ENCODE results near the gene BCAS4. TPM values are rescaled to one million over a fixed set of nuclear protein-coding genes. Genes with fewer than 3 reads are reported as not detected.

Gene BCAS4
- total RNA-seq, 1 donor from 2014 or later: 46.7 TPM

DNA sequence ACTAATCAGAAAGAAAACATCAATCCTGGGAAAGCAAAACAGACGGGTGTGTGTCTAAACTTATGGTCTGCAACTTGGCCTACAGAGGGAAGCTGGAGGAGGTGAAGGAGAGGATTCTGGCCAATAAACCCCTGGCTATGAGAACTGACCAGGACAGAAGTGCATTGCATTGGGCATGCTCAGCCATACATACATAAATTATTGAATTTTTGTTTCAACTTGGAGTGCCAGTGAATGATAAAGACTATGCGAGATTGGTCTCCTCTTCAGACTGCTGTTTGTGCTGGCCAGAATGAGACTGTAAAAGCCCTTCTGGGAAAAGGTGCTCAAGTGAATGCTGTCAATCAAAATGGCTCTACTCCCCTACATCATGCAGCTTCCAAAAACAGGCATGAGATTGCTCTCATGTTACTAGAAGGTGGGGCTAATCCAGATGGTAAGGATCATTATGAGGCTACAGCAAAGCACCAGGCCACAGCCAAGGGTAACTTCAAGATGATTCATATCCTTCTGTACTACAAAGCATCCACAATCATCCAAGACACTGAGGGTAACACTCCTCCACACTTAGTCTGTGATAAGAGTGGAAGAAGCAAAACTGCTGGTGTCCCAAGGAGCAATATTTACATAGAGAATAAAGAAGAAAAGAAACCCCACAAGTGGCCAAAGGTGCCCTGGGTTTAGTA is 119.0 kb downstream of the BCAS4 start:
- ChIA-PET POLR2A (interaction anchor here (1.5 to 3.2 kb wide), 2 partner anchors 18 to 95 kb away, joined by 6 to 16 read pairs; partner anchors contain the start of gene ADNP), CTCF (interaction anchor here (1.0 to 1.8 kb wide), 3 partner anchors 10 to 15 kb away, joined by 6 to 15 read pairs (median 6); no protein-coding TSS in a partner anchor)
- no peak for DNase-seq
- intact Hi-C loops (cut with micrococcal nuclease): loop anchor here (1.0 kb wide), 1 partner anchor 8 kb away; no protein-coding TSS in a partner anchor
- Mint-ChIP-seq H3K36me3 (ENCODE audit: low read depth) (peaks cover 46% of the 10 kb centered on the region), H3K4me1 (peaks cover 82% of the 10 kb centered on the region), H3K4me3 (no peak overlapping the region), H3K27ac (peak overlapping the region; percentile 30), H3K27me3 (no peaks in the 10 kb centered on the region), H3K9me3 (no peaks in the 10 kb centered on the region)
- ATAC-seq (ENCODE audit: low read depth): no peak
- TF ChIP-seq, protein P1, sequence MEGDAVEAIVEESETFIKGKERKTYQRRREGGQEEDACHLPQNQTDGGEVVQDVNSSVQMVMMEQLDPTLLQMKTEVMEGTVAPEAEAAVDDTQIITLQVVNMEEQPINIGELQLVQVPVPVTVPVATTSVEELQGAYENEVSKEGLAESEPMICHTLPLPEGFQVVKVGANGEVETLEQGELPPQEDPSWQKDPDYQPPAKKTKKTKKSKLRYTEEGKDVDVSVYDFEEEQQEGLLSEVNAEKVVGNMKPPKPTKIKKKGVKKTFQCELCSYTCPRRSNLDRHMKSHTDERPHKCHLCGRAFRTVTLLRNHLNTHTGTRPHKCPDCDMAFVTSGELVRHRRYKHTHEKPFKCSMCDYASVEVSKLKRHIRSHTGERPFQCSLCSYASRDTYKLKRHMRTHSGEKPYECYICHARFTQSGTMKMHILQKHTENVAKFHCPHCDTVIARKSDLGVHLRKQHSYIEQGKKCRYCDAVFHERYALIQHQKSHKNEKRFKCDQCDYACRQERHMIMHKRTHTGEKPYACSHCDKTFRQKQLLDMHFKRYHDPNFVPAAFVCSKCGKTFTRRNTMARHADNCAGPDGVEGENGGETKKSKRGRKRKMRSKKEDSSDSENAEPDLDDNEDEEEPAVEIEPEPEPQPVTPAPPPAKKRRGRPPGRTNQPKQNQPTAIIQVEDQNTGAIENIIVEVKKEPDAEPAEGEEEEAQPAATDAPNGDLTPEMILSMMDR (IDR thresholded peaks at IDR 0.05): no peak

DNA sequence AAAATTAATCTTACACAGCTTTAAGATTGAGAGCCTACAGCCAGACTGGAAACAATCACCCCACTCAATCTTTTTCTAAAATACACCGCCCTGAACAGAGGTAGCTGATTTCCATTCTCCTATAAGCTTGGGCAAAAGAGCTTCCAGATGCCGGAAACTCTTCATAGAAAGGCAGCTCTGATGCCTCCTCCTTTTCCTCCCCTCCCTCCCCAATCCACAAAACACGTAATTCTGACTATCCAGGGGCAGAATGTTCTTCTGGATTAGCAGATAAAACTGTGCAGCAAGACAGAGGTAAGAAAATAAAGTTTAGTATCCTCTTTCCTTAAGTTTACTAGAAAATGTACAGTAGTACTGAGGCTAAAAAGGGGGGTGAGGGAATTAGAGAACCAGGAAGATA is 120.6 kb downstream of the BCAS4 start:
- TF ChIP-seq, protein P1 (IDR thresholded peaks at IDR 0.05): no peak
- Mint-ChIP-seq H3K4me1 (peaks cover 83% of the 10 kb centered on the region), H3K9me3 (no peaks in the 10 kb centered on the region), H3K4me3 (no peak overlapping the region), H3K27me3 (no peaks in the 10 kb centered on the region), H3K36me3 (ENCODE audit: low read depth) (peaks cover 45% of the 10 kb centered on the region), H3K27ac (peak overlapping the region; percentile 46)
- intact Hi-C loops (cut with micrococcal nuclease): no loop called here
- ATAC-seq (ENCODE audit: low read depth) (no peak), DNase-seq (no peak)
- ChIA-PET POLR2A (interaction anchor here (0.7 to 3.2 kb wide), 7 partner anchors 10 to 125 kb away, joined by 3 to 16 read pairs (median 4); partner anchors contain the start of genes ADNP, DPM1 and MOCS3), CTCF (interaction anchor here (0.6 to 1.8 kb wide), 4 partner anchors 9 to 127 kb away, joined by 3 to 15 read pairs (median 6); no protein-coding TSS in a partner anchor)

DNA sequence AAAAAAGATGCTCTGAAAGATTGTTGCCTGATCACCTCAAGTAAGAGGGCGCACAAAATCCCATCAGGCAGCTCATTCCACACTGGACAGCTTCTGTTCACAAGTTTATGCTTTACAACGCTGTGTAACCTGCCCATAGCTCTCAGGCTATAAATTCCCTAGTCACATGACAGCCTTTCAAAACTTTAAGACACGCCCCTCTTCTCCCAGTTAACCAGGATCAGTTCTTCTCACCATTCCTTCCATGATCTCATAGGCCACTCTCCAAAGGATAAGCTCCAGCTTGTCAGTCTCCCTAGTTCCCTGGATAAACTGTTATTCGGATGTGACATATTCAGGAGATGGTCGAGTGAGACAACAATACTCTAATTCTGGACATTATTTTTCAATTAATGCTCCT is 121.4 kb downstream of the BCAS4 start:
- Mint-ChIP-seq H3K4me3 (peak overlapping the region; percentile 25), H3K27ac (no peak overlapping the region), H3K4me1 (peaks cover 85% of the 10 kb centered on the region), H3K9me3 (no peaks in the 10 kb centered on the region), H3K27me3 (no peaks in the 10 kb centered on the region), H3K36me3 (ENCODE audit: low read depth) (peaks cover 42% of the 10 kb centered on the region)
- ATAC-seq (ENCODE audit: low read depth) (no peak), DNase-seq (no peak)
- TF ChIP-seq, protein P1 (IDR thresholded peaks at IDR 0.05): no peak
- ChIA-PET POLR2A (interaction anchor here (0.9 to 3.2 kb wide), 4 partner anchors 15 to 98 kb away, joined by 3 to 16 read pairs (median 5); partner anchors contain the start of genes ADNP, DPM1 and MOCS3), CTCF (interaction anchor here (1.4 to 1.8 kb wide), 3 partner anchors 13 to 122 kb away, joined by 5 read pairs; partner anchors contain the start of gene BCAS4)
- intact Hi-C loops (cut with micrococcal nuclease): no loop called here

DNA sequence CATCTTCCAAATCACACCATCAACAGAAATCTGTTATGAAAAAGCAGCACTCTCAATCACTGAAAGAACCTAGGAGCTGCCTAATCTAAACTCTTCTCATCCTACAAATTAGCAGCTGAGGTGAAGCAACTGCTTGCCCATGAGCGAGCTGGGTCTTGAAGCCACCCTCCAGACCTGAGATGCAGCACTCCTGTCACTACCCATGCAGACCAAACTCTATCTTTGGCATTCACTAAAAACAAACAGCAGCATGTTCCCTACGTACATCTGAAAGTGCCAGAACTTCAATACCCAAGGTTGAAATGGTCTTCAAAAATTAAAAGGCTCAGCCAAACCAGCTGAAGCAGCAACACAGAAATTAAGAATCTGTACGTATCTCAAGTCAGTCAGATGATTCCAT is 122.1 kb downstream of the BCAS4 start:
- POLR2A ChIA-PET: interaction anchor here (0.5 to 3.2 kb wide), 5 partner anchors 14 to 982 kb away, joined by 3 to 16 read pairs (median 5); partner anchors contain the start of genes ADNP, BCAS4, DPM1 and MOCS3
- no peaks in the 10 kb centered on the region for H3K27me3 Mint-ChIP-seq
- H3K4me1 Mint-ChIP-seq: peaks cover 85% of the 10 kb centered on the region
- H3K27ac Mint-ChIP-seq: peak overlapping the region; percentile 79
- peaks cover 44% of the 10 kb centered on the region for H3K36me3 Mint-ChIP-seq (ENCODE audit: low read depth)
- no peak for ATAC-seq (ENCODE audit: low read depth)
- H3K4me3 Mint-ChIP-seq: peak overlapping the region; percentile 25
- intact Hi-C loops (cut with micrococcal nuclease): loop anchor here (1.0 kb wide), 1 partner anchor 12 kb away; no protein-coding TSS in a partner anchor
- no peak for DNase-seq
- TF ChIP-seq, protein P1 (IDR thresholded peaks at IDR 0.05): no peak
- H3K9me3 Mint-ChIP-seq: no peaks in the 10 kb centered on the region
- CTCF ChIA-PET: interaction anchor here (1.4 to 1.5 kb wide), 2 partner anchors 13 to 122 kb away, joined by 5 read pairs; partner anchors contain the start of gene BCAS4

DNA sequence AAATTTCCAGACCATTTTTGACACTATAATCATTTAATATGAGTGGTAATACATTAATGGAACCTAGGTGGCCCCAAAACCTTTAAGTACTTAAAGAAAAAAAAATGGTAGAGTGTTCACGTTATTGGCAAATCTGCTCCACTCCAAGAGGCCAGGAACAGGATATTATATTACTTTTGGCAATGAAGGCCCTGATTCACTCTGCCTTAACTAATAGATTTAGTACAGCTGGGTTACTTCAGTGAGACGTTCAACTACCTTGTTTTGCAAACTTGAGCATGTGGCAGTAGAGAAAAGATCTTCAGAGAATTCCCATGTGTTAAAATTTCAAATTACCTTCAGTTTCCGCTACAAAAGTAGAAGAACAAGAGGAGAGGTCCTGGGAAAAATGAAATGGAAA is 123.5 kb downstream of the BCAS4 start:
- peaks cover 48% of the 10 kb centered on the region for H3K36me3 Mint-ChIP-seq (ENCODE audit: low read depth)
- H3K9me3 Mint-ChIP-seq: no peaks in the 10 kb centered on the region
- ChIA-PET CTCF (interaction anchor here (2.4 kb wide), 1 partner anchor 124 kb away, joined by 7 read pairs; the partner anchor contains the start of gene BCAS4), POLR2A (no interaction called here)
- intact Hi-C loops (cut with micrococcal nuclease): no loop called here
- DNase-seq (no peak), ATAC-seq (ENCODE audit: low read depth) (no peak)
- TF ChIP-seq, protein P1 (IDR thresholded peaks at IDR 0.05): no peak
- peak overlapping the region; percentile 79 for H3K27ac Mint-ChIP-seq
- H3K27me3 Mint-ChIP-seq: no peaks in the 10 kb centered on the region
- H3K4me3 Mint-ChIP-seq: peak overlapping the region; percentile 15
- peaks cover 91% of the 10 kb centered on the region for H3K4me1 Mint-ChIP-seq
